NT2/D1 (cell line): ENCODE measurements around the gene CFAP97D1.

Experiments used
- DNase-seq: peaks from one replicate; pipeline ENCODE4 v3.0.0-alpha.2; 2011; ENCODE audit warnings: low read depth, low spot score
- H3K27me3 ChIP-seq: 2 replicates; pipeline ENCODE4 v1.6.0; 2011; ENCODE audit warnings: mild to moderate bottlenecking; ENCODE audit not compliant: insufficient read length, insufficient read depth
- H3K36me3 ChIP-seq: 2 replicates; pipeline ENCODE4 v1.6.1; 2011; ENCODE audit warnings: mild to moderate bottlenecking, low read length, mixed read lengths; ENCODE audit not compliant: insufficient read depth, insufficient read length
- H3K4me1 ChIP-seq: 2 replicates; pipeline ENCODE4 v1.5.1; 2011; ENCODE audit not compliant: insufficient read depth, insufficient read length
- H3K4me3 ChIP-seq: 2 replicates; pipeline ENCODE4 v1.5.1; 2011; ENCODE audit warnings: low read depth; ENCODE audit not compliant: insufficient read length
- H3K9ac ChIP-seq: 2 replicates; pipeline ENCODE4 v1.6.0; 2011; ENCODE audit warnings: low read depth; ENCODE audit not compliant: insufficient read length
- H3K9me3 ChIP-seq: 2 replicates; pipeline ENCODE4 v1.5.1; 2011; ENCODE audit warnings: mild to moderate bottlenecking, low read length; ENCODE audit not compliant: insufficient read depth
- SUZ12 ChIP-seq: IDR thresholded peaks from 2 replicates; pipeline ENCODE4 v1.6.1; 2011; ENCODE audit not compliant: insufficient read length, insufficient read depth; ENCODE audit errors: extremely low read depth
- YY1 ChIP-seq: IDR thresholded peaks from 2 replicates; pipeline ENCODE4 v1.6.1; 2011; ENCODE audit not compliant: insufficient read length, insufficient read depth
- ZNF274 ChIP-seq: IDR thresholded peaks from 2 replicates; pipeline ENCODE4 v1.6.1; 2011; ENCODE audit warnings: mild to moderate bottlenecking, low read depth, low read length

CFAP97D1 gene

GRCh38 chr17:43818966-43819365 is 38.7 kb downstream of the CFAP97D1 start:
- TF ChIP-seq YY1 (no peak), ZNF274 (no peak), SUZ12 (no peak)
- no peaks in the 10 kb centered on the region for H3K27me3 ChIP-seq
- no peaks in the 10 kb centered on the region for H3K4me1 ChIP-seq
- H3K9me3 ChIP-seq: no peaks in the 10 kb centered on the region
- peaks cover 76% of the 10 kb centered on the region for H3K36me3 ChIP-seq
- no peak overlapping the region for H3K9ac ChIP-seq
- DNase-seq: no peak
- H3K4me3 ChIP-seq: no peak overlapping the region

- Histone ChIP-seq H3K9me3 (no peaks in the 10 kb centered on the region), H3K4me3 (no peak overlapping the region), H3K9ac (no peak overlapping the region), H3K27me3 (no peaks in the 10 kb centered on the region), H3K4me1 (no peaks in the 10 kb centered on the region), H3K36me3 (peaks cover 84% of the 10 kb centered on the region)
- TF ChIP-seq SUZ12 (no peak), YY1 (no peak), ZNF274 (no peak)
- DNase-seq: no peak
These were observed 40.5 kb downstream of the CFAP97D1 start for GRCh38 chr17:43820759-43821158.

- Histone ChIP-seq H3K27me3 (no peaks in the 10 kb centered on the region), H3K36me3 (peaks cover 83% of the 10 kb centered on the region), H3K9ac (no peak overlapping the region), H3K4me1 (no peaks in the 10 kb centered on the region), H3K9me3 (no peaks in the 10 kb centered on the region), H3K4me3 (no peak overlapping the region)
- no peak for TF ChIP-seq SUZ12
- no peak for TF ChIP-seq ZNF274
- no peak for TF ChIP-seq YY1
- DNase-seq: no peak
These were observed 42.4 kb downstream of the CFAP97D1 start for GRCh38 chr17:43822570-43823190.

- Histone ChIP-seq H3K27me3 (no peaks in the 10 kb centered on the region), H3K4me1 (no peaks in the 10 kb centered on the region), H3K9me3 (no peaks in the 10 kb centered on the region), H3K9ac (no peak overlapping the region), H3K4me3 (no peak overlapping the region), H3K36me3 (peaks cover 84% of the 10 kb centered on the region)
- DNase-seq: no peak
- no peak for TF ChIP-seq ZNF274
- no peak for TF ChIP-seq SUZ12
These were observed 43.3 kb downstream of the CFAP97D1 start for GRCh38 chr17:43823350-43824084.

GRCh38 chr17:43825567-43825966 is 45.3 kb downstream of the CFAP97D1 start:
- TF ChIP-seq SUZ12 (no peak), YY1 (no peak), ZNF274 (no peak)
- H3K27me3 ChIP-seq: no peaks in the 10 kb centered on the region
- no peaks in the 10 kb centered on the region for H3K4me1 ChIP-seq
- H3K9ac ChIP-seq: no peak overlapping the region
- no peaks in the 10 kb centered on the region for H3K9me3 ChIP-seq
- H3K4me3 ChIP-seq: no peak overlapping the region
- peaks cover 89% of the 10 kb centered on the region for H3K36me3 ChIP-seq
- DNase-seq: no peak

GRCh38 chr17:43826206-43826605 is 46.0 kb downstream of the CFAP97D1 start:
- Histone ChIP-seq H3K36me3 (peaks cover 89% of the 10 kb centered on the region), H3K9ac (no peak overlapping the region), H3K4me3 (no peak overlapping the region), H3K27me3 (no peaks in the 10 kb centered on the region), H3K4me1 (peaks cover 4% of the 10 kb centered on the region), H3K9me3 (no peaks in the 10 kb centered on the region)
- TF ChIP-seq SUZ12 (no peak), YY1 (no peak), ZNF274 (no peak)
- no peak for DNase-seq

- Histone ChIP-seq H3K4me1 (peaks cover 11% of the 10 kb centered on the region), H3K9me3 (no peaks in the 10 kb centered on the region), H3K9ac (peak overlapping the region; percentile 28), H3K27me3 (no peaks in the 10 kb centered on the region), H3K4me3 (no peak overlapping the region), H3K36me3 (peaks cover 82% of the 10 kb centered on the region)
- DNase-seq: no peak
- TF ChIP-seq SUZ12 (no peak), YY1 (no peak), ZNF274 (no peak)
These were observed 47.4 kb downstream of the CFAP97D1 start for GRCh38 chr17:43827596-43827995.
